GM23338 (cell line): ENCODE results near the gene BBX.

Experiments used
- CREB1 ChIP-seq: fragments of 250-450 bp; sonication (Bioruptor Pico); IDR thresholded peaks from 2 replicates; pipeline ENCODE4 v1.5.0; 2020; ENCODE audit warnings: low read depth, mild to moderate bottlenecking, moderate library complexity
- EZH2 ChIP-seq: fragments of 200-600 bp; sonication (generic); IDR thresholded peaks from one replicate; pipeline ENCODE4 v1.8.0; 2017; ENCODE audit warnings: antibody characterized with exemption, mild to moderate bottlenecking, low read depth; ENCODE audit not compliant: unreplicated experiment
- EZH2phosphoT487 ChIP-seq: fragments of 200-600 bp; sonication (generic); IDR thresholded peaks from one replicate; pipeline ENCODE4 v1.8.1; 2018; ENCODE audit warnings: antibody characterized with exemption; ENCODE audit not compliant: unreplicated experiment
- JUNB ChIP-seq: IDR thresholded peaks from one replicate; pipeline ENCODE4 v1.6.1; 2016; ENCODE audit warnings: antibody characterized with exemption; ENCODE audit not compliant: unreplicated experiment
- POLR2AphosphoS5 ChIP-seq: IDR thresholded peaks from 2 replicates; pipeline ENCODE4 v1.6.1; 2016; ENCODE audit warnings: antibody characterized with exemption, low read depth
- ZNF114 ChIP-seq: fragments of 250-450 bp; sonication (Bioruptor Pico); IDR thresholded peaks from 2 replicates; pipeline ENCODE4 v1.5.0; 2020; ENCODE audit warnings: mild to moderate bottlenecking, moderate library complexity
- ZNF331 ChIP-seq: fragments of 250-450 bp; sonication (Bioruptor Pico); IDR thresholded peaks from 2 replicates; pipeline ENCODE4 v1.5.0; 2020; ENCODE audit warnings: low read depth, mild to moderate bottlenecking, moderate library complexity
- TF ChIP-seq, protein P1 (sequence below), 2 experiments: fragments of 200-600 bp in 1 of 2; sonication (generic) in 1 of 2; conservative IDR thresholded peaks; 2 replicates each; pipeline versions ENCODE4 v1.5.1 to v1.6.1; 2016 to 2017; ENCODE audit warnings: antibody characterized with exemption in 2 of 2, low read depth in 2 of 2, mild to moderate bottlenecking in 2 of 2, moderate library complexity in 1 of 2
- TF ChIP-seq, protein P2 (sequence below): fragments of 250-450 bp; sonication (Bioruptor Pico); IDR thresholded peaks from 2 replicates; pipeline ENCODE4 v1.5.0; 2020; ENCODE audit warnings: mild to moderate bottlenecking, moderate library complexity
- TF ChIP-seq, protein P3 (sequence below): IDR thresholded peaks from one replicate; pipeline ENCODE4 v1.6.1; 2018; ENCODE audit warnings: antibody characterized with exemption; ENCODE audit not compliant: unreplicated experiment
- TF ChIP-seq, protein P4 (sequence below): IDR thresholded peaks from 2 replicates; pipeline ENCODE4 v1.6.1; 2016; ENCODE audit warnings: antibody characterized with exemption

DNA sequence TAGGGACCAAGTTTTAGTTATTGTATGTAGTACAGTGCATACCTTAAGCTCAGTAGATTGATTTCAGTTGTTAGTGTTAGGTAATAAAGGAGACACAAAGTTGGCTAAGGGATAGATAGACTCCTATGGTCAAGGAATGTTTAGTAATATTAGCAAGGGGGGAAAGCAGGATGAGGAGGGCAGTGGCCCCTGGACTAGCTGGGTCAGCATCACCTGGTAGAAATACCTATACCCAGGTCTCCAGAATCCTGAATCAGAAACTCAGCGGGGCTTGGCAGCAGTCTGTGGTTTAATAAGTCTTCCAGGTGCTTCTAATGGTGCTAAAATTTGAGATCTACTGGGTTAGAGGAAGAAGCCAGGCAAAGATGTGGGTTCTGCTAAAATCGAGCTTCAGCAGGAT, 35.0 kb downstream of the BBX start:
- TF ChIP-seq, protein P1, sequence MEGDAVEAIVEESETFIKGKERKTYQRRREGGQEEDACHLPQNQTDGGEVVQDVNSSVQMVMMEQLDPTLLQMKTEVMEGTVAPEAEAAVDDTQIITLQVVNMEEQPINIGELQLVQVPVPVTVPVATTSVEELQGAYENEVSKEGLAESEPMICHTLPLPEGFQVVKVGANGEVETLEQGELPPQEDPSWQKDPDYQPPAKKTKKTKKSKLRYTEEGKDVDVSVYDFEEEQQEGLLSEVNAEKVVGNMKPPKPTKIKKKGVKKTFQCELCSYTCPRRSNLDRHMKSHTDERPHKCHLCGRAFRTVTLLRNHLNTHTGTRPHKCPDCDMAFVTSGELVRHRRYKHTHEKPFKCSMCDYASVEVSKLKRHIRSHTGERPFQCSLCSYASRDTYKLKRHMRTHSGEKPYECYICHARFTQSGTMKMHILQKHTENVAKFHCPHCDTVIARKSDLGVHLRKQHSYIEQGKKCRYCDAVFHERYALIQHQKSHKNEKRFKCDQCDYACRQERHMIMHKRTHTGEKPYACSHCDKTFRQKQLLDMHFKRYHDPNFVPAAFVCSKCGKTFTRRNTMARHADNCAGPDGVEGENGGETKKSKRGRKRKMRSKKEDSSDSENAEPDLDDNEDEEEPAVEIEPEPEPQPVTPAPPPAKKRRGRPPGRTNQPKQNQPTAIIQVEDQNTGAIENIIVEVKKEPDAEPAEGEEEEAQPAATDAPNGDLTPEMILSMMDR (conservative IDR thresholded peaks at IDR 0.05; ENCODE audit: low read depth in 2 of 2), result no peak
- no peak for TF ChIP-seq EZH2
- no peak for TF ChIP-seq POLR2AphosphoS5
- TF ChIP-seq EZH2phosphoT487, result no peak
- TF ChIP-seq CREB1 (CRISPR knock-in tag), result no peak
- no peak for TF ChIP-seq JUNB
- TF ChIP-seq ZNF331 (CRISPR knock-in tag), result no peak
- TF ChIP-seq, protein P2, sequence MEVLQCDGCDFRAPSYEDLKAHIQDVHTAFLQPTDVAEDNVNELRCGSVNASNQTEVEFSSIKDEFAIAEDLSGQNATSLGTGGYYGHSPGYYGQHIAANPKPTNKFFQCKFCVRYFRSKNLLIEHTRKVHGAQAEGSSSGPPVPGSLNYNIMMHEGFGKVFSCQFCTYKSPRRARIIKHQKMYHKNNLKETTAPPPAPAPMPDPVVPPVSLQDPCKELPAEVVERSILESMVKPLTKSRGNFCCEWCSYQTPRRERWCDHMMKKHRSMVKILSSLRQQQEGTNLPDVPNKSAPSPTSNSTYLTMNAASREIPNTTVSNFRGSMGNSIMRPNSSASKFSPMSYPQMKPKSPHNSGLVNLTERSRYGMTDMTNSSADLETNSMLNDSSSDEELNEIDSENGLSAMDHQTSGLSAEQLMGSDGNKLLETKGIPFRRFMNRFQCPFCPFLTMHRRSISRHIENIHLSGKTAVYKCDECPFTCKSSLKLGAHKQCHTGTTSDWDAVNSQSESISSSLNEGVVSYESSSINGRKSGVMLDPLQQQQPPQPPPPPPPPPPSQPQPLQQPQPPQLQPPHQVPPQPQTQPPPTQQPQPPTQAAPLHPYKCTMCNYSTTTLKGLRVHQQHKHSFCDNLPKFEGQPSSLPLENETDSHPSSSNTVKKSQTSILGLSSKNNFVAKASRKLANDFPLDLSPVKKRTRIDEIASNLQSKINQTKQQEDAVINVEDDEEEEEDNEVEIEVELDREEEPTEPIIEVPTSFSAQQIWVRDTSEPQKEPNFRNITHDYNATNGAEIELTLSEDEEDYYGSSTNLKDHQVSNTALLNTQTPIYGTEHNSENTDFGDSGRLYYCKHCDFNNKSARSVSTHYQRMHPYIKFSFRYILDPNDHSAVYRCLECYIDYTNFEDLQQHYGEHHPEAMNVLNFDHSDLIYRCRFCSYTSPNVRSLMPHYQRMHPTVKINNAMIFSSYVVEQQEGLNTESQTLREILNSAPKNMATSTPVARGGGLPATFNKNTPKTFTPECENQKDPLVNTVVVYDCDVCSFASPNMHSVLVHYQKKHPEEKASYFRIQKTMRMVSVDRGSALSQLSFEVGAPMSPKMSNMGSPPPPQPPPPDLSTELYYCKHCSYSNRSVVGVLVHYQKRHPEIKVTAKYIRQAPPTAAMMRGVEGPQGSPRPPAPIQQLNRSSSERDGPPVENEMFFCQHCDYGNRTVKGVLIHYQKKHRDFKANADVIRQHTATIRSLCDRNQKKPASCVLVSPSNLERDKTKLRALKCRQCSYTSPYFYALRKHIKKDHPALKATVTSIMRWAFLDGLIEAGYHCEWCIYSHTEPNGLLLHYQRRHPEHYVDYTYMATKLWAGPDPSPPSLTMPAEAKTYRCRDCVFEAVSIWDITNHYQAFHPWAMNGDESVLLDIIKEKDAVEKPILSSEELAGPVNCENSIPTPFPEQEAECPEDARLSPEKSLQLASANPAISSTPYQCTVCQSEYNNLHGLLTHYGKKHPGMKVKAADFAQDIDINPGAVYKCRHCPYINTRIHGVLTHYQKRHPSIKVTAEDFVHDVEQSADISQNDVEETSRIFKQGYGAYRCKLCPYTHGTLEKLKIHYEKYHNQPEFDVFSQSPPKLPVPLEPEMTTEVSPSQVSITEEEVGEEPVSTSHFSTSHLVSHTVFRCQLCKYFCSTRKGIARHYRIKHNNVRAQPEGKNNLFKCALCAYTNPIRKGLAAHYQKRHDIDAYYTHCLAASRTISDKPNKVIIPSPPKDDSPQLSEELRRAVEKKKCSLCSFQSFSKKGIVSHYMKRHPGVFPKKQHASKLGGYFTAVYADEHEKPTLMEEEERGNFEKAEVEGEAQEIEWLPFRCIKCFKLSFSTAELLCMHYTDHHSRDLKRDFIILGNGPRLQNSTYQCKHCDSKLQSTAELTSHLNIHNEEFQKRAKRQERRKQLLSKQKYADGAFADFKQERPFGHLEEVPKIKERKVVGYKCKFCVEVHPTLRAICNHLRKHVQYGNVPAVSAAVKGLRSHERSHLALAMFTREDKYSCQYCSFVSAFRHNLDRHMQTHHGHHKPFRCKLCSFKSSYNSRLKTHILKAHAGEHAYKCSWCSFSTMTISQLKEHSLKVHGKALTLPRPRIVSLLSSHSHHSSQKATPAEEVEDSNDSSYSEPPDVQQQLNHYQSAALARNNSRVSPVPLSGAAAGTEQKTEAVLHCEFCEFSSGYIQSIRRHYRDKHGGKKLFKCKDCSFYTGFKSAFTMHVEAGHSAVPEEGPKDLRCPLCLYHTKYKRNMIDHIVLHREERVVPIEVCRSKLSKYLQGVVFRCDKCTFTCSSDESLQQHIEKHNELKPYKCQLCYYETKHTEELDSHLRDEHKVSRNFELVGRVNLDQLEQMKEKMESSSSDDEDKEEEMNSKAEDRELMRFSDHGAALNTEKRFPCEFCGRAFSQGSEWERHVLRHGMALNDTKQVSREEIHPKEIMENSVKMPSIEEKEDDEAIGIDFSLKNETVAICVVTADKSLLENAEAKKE, result no peak
- TF ChIP-seq, protein P3, sequence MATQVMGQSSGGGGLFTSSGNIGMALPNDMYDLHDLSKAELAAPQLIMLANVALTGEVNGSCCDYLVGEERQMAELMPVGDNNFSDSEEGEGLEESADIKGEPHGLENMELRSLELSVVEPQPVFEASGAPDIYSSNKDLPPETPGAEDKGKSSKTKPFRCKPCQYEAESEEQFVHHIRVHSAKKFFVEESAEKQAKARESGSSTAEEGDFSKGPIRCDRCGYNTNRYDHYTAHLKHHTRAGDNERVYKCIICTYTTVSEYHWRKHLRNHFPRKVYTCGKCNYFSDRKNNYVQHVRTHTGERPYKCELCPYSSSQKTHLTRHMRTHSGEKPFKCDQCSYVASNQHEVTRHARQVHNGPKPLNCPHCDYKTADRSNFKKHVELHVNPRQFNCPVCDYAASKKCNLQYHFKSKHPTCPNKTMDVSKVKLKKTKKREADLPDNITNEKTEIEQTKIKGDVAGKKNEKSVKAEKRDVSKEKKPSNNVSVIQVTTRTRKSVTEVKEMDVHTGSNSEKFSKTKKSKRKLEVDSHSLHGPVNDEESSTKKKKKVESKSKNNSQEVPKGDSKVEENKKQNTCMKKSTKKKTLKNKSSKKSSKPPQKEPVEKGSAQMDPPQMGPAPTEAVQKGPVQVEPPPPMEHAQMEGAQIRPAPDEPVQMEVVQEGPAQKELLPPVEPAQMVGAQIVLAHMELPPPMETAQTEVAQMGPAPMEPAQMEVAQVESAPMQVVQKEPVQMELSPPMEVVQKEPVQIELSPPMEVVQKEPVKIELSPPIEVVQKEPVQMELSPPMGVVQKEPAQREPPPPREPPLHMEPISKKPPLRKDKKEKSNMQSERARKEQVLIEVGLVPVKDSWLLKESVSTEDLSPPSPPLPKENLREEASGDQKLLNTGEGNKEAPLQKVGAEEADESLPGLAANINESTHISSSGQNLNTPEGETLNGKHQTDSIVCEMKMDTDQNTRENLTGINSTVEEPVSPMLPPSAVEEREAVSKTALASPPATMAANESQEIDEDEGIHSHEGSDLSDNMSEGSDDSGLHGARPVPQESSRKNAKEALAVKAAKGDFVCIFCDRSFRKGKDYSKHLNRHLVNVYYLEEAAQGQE, result no peak
- no peak for TF ChIP-seq ZNF114 (CRISPR knock-in tag)
- TF ChIP-seq, protein P4, sequence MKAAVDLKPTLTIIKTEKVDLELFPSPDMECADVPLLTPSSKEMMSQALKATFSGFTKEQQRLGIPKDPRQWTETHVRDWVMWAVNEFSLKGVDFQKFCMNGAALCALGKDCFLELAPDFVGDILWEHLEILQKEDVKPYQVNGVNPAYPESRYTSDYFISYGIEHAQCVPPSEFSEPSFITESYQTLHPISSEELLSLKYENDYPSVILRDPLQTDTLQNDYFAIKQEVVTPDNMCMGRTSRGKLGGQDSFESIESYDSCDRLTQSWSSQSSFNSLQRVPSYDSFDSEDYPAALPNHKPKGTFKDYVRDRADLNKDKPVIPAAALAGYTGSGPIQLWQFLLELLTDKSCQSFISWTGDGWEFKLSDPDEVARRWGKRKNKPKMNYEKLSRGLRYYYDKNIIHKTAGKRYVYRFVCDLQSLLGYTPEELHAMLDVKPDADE, result no peak
